Neural progenitor cell (in vitro differentiated cells): ENCODE data around the gene ZAR1L. TPM values are rescaled to one million over a fixed set of nuclear protein-coding genes. Genes with fewer than 3 reads are reported as not detected.

Experiments
- DNase-seq: peaks from one replicate; pipeline ENCODE4 v3.0.0-alpha.2; 2016; ENCODE audit warnings: low spot score
- H2AFZ ChIP-seq: fragments of 200-600 bp; sonication (generic); replicated peaks from 2 replicates; pipeline ENCODE4 v1.6.1; 2016; ENCODE audit warnings: antibody characterized with exemption
- H3F3A ChIP-seq: fragments of 200-600 bp; sonication (generic); 2 replicates; pipeline ENCODE4 v1.6.1; 2016; ENCODE audit warnings: antibody characterized with exemption, low read depth
- H3K27ac ChIP-seq: fragments of 200-600 bp; sonication (generic); 2 replicates; pipeline ENCODE4 v1.5.1; 2016; ENCODE audit warnings: mild to moderate bottlenecking
- H3K27me3 ChIP-seq: fragments of 200-600 bp; sonication (generic); 2 replicates; pipeline ENCODE4 v1.6.1; 2016; ENCODE audit warnings: mild to moderate bottlenecking, moderate library complexity
- H3K36me3 ChIP-seq: fragments of 200-600 bp; sonication (generic); 2 replicates; pipeline ENCODE4 v1.5.1; 2016
- H3K4me1 ChIP-seq: fragments of 200-600 bp; sonication (generic); 2 replicates; pipeline ENCODE4 v1.6.1; 2016; ENCODE audit warnings: mixed run types
- H3K4me2 ChIP-seq: fragments of 200-600 bp; sonication (generic); 2 replicates; pipeline ENCODE4 v1.6.1; 2016
- H3K4me3 ChIP-seq: fragments of 200-600 bp; sonication (generic); 2 replicates; pipeline ENCODE4 v1.5.1; 2016
- H3K79me2 ChIP-seq: fragments of 200-600 bp; sonication (generic); 2 replicates; pipeline ENCODE4 v1.6.1; 2016; ENCODE audit warnings: low read depth
- H3K9ac ChIP-seq: fragments of 200-600 bp; sonication (generic); 2 replicates; pipeline ENCODE4 v1.6.1; 2016
- H3K9me3 ChIP-seq: fragments of 200-600 bp; sonication (generic); 2 replicates; pipeline ENCODE4 v1.5.1; 2016; ENCODE audit warnings: low read depth
- H4K20me1 ChIP-seq: fragments of 200-600 bp; sonication (generic); 2 replicates; pipeline ENCODE4 v1.6.1; 2016; ENCODE audit warnings: low read depth
- H3K27ac Mint-ChIP-seq: 3 replicates; pipeline ENCODE4 v1.8.0; 2021; ENCODE audit warnings: mixed read lengths
- H3K27me3 Mint-ChIP-seq: 2 replicates; pipeline ENCODE4 v1.8.0; 2022; ENCODE audit warnings: low read depth, mild to moderate bottlenecking, inconsistent platforms, moderate library complexity, mixed read lengths; ENCODE audit not compliant: insufficient read depth
- H3K36me3 Mint-ChIP-seq: 3 replicates; pipeline ENCODE4 v1.8.0; 2021; ENCODE audit warnings: mixed read lengths
- H3K4me1 Mint-ChIP-seq: 3 replicates; pipeline ENCODE4 v1.8.0; 2021; ENCODE audit warnings: mixed read lengths
- H3K4me3 Mint-ChIP-seq: 3 replicates; pipeline ENCODE4 v1.8.0; 2021; ENCODE audit warnings: mild to moderate bottlenecking, moderate library complexity, mixed read lengths
- H3K9me3 Mint-ChIP-seq: 3 replicates; pipeline ENCODE4 v1.8.0; 2020; ENCODE audit warnings: mixed read lengths
- CTCF ChIP-seq: fragments of 200-600 bp; sonication (generic); IDR thresholded peaks from 2 replicates; pipeline ENCODE4 v1.5.1; 2017; ENCODE audit warnings: antibody characterized with exemption, mild to moderate bottlenecking
- EZH2 ChIP-seq: fragments of 200-600 bp; sonication (generic); IDR thresholded peaks from 2 replicates; pipeline ENCODE4 v1.6.1; 2017; ENCODE audit warnings: antibody characterized with exemption, mild to moderate bottlenecking, moderate library complexity
- EZH2phosphoT487 ChIP-seq: fragments of 200-600 bp; sonication (generic); IDR thresholded peaks from 2 replicates; pipeline ENCODE4 v1.6.1; 2017; ENCODE audit warnings: antibody characterized with exemption
- total RNA-seq: library from RNA; depleted of rRNA; stranded (reverse); fragments of >200 nt; gene quantifications from 2 replicates; pipeline ENCODE4 v1.2.3, GENCODE V29; 2015; ENCODE audit warnings: low replicate concordance

Gene ZAR1L
- total RNA-seq, 1 donor from 2014 or later, result 2.2 TPM

DNA sequence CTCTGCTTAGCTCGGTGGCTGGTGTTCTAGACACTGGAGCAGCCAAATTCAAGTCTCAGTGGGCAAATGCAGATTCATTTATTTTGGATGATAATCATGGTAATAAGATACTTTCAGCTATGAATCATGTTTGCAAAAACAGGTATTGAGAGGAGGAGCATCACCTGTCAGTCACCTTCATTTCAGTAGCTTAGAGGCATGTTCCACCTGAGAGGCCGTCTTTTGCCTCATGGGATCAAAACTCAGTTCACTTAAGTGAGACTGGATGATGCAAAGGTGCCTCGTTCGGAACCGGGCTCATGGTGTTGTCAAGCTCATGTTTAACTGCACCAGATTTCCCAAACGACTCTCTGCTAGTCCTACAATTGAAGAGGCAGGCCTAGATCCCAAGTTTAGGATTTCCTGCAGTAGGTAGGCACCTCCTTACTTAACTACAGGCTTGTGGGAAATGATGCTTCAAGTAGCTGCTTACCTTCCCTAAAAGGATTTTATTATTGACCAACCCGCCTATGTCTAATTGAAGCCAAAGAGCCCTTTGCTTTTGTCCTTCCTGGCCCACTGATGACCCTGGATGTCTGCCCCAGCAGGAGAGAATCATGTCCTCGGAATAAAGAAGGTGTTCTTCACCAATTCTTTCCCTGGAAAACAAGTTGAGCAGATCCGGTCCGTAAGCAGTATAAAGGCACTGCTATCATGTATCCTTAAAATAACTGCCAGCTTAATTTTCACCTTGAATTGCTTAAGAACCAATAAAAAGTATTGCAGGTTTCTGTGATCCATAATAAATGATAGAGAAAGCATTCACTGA, 60.0 kb downstream of the ZAR1L start:
- Histone ChIP-seq H3K9ac (no peak overlapping the region), H3K27ac (no peak overlapping the region), H3K79me2 (no peaks in the 10 kb centered on the region), H3F3A (no peaks in the 10 kb centered on the region), H3K27me3 (no peaks in the 10 kb centered on the region), H3K9me3 (no peaks in the 10 kb centered on the region), H3K4me2 (no peak overlapping the region), H3K4me3 (no peak overlapping the region), H3K36me3 (no peaks in the 10 kb centered on the region), H3K4me1 (no peaks in the 10 kb centered on the region), H2AFZ (no peak overlapping the region), H4K20me1 (no peaks in the 10 kb centered on the region)
- Mint-ChIP-seq H3K4me1 (no peaks in the 10 kb centered on the region), H3K27me3 (peaks cover 3% of the 10 kb centered on the region), H3K9me3 (no peaks in the 10 kb centered on the region), H3K36me3 (no peaks in the 10 kb centered on the region), H3K27ac (no peak overlapping the region), H3K4me3 (no peak overlapping the region)
- TF ChIP-seq EZH2phosphoT487 (no peak), EZH2 (no peak), CTCF (no peak)
- no peak for DNase-seq

DNA sequence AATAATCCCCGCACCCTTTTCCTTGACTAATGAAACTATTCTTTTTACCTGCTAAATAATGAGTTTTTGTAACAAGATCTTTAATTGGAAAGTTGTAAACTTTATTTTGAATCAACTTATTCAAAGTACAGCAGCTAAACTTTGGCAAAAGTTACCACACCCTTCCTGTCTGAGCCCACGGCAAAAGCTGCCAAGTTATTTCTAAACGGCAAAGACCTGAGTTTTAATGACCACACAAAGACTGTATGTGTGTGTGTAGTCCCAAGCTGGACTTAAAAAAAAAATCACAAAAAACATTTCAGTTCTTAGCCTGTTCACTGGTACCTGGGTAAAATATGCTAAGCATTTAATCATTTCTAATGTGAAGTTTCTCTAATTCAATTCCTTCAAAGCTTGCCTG, 60.7 kb downstream of the ZAR1L start:
- no peaks in the 10 kb centered on the region for H3K27me3 ChIP-seq
- TF ChIP-seq EZH2, result no peak
- no peak for TF ChIP-seq EZH2phosphoT487
- TF ChIP-seq CTCF, result no peak
- Mint-ChIP-seq H3K9me3 (no peaks in the 10 kb centered on the region), H3K4me3 (no peak overlapping the region), H3K27me3 (peaks cover under 1% of the 10 kb centered on the region), H3K27ac (no peak overlapping the region), H3K36me3 (no peaks in the 10 kb centered on the region), H3K4me1 (no peaks in the 10 kb centered on the region)
- H2AFZ ChIP-seq, result no peak overlapping the region
- no peaks in the 10 kb centered on the region for H4K20me1 ChIP-seq
- H3K36me3 ChIP-seq, result no peaks in the 10 kb centered on the region
- H3K9me3 ChIP-seq, result no peaks in the 10 kb centered on the region
- no peak overlapping the region for H3K4me2 ChIP-seq
- H3K4me1 ChIP-seq, result no peaks in the 10 kb centered on the region
- no peak overlapping the region for H3K4me3 ChIP-seq
- no peaks in the 10 kb centered on the region for H3F3A ChIP-seq
- no peak overlapping the region for H3K27ac ChIP-seq
- H3K79me2 ChIP-seq, result no peaks in the 10 kb centered on the region
- no peak overlapping the region for H3K9ac ChIP-seq
- no peak for DNase-seq

GRCh38 chr13:32253911-32254399, 61.2 kb downstream of the ZAR1L start:
- TF ChIP-seq EZH2 (no peak), CTCF (no peak), EZH2phosphoT487 (no peak)
- DNase-seq, result no peak
- no peaks in the 10 kb centered on the region for H3K9me3 ChIP-seq
- Mint-ChIP-seq H3K9me3 (no peaks in the 10 kb centered on the region), H3K4me1 (no peaks in the 10 kb centered on the region), H3K36me3 (no peaks in the 10 kb centered on the region), H3K27ac (no peak overlapping the region), H3K4me3 (no peak overlapping the region), H3K27me3 (no peaks in the 10 kb centered on the region)
- no peak overlapping the region for H3K9ac ChIP-seq
- no peaks in the 10 kb centered on the region for H3K36me3 ChIP-seq
- H3K27ac ChIP-seq, result no peak overlapping the region
- no peaks in the 10 kb centered on the region for H4K20me1 ChIP-seq
- H3K4me3 ChIP-seq, result no peak overlapping the region
- H3K27me3 ChIP-seq, result no peaks in the 10 kb centered on the region
- H3K4me2 ChIP-seq, result no peak overlapping the region
- no peak overlapping the region for H2AFZ ChIP-seq
- H3K79me2 ChIP-seq, result no peaks in the 10 kb centered on the region
- no peaks in the 10 kb centered on the region for H3K4me1 ChIP-seq
- no peaks in the 10 kb centered on the region for H3F3A ChIP-seq

Other genes starting within 250 kb of the ZAR1L start
- gene BRCA2, start 145 bp upstream of the ZAR1L start, total RNA-seq, result 27.0 and 38.7 TPM in 2 replicates
- gene N4BP2L1, start 112.8 kb upstream of the ZAR1L start, total RNA-seq, result 0.77 and 1.2 TPM in 2 replicates
- gene N4BP2L2, start 223.4 kb upstream of the ZAR1L start, total RNA-seq, result 86.2 and 153 TPM in 2 replicates